Prostate gland (tissue), 2 donors: ENCODE results near the gene ATP6V1F.

Experiments
- POLR2A ChIP-seq: fragments of 450-650 bp; IDR thresholded peaks from one replicate; pipeline ENCODE4 v1.6.1; 2016; ENCODE audit warnings: antibody characterized with exemption, mild to moderate bottlenecking
- POLR2AphosphoS5 ChIP-seq: sonication (generic); formaldehyde crosslinking; IDR thresholded peaks from one replicate; pipeline ENCODE4 v1.6.1; 2017; ENCODE audit warnings: antibody characterized with exemption
- TF ChIP-seq, protein P1 (sequence below), 4 experiments: fragments of 200-600 bp in 2 of 4; fragments of 450-650 bp in 2 of 4; sonication (generic) in 2 of 4; IDR thresholded peaks; 1 replicate in 3 of 4; 2 replicates in 1 of 4; pipeline ENCODE4 v1.5.1; 2016 to 2019; ENCODE audit warnings: antibody characterized with exemption in 4 of 4, mild to moderate bottlenecking in 2 of 4, moderate library complexity in 2 of 4

DNA sequence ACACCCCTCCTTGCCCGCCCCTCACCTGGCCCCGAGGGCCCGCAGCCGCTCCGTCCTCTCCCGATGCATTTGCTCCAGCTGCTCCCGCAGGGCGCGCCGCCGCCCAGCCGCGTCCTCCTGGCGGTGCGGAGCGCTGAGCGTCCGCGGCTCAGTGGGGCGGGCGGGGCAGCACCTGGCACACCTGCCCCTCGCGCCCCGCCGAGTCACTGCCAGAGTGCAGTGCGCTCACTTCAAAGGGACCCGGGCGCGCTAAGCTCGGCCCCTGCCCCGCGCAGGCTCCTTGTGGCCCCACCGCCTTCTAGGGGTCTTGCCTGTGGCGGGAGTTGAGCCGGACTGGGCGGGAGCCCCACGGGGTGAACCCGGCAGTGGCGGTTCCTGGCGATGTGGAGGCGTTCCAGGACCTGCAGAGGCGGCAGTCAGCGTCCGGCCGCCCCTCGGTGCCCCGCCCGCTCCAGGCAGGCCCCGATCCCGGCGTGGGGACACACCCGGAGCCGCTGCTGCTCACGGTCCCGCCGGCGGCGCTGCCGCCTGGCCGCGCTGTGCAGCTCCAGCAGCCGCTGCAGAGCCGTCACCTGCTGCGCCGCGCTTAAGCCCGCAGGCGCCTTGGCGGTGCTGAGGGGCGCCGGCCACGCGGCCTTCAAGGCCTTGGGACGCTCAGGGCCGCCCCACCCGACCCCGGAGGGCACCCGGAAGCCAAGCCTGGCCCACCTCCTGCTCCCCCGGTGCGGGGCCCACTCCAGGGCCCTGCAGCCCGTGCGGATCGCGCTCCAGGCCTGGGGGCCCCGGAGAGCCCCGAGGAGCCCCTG is 6.7 kb downstream of the ATP6V1F start:
- TF ChIP-seq, protein P1, sequence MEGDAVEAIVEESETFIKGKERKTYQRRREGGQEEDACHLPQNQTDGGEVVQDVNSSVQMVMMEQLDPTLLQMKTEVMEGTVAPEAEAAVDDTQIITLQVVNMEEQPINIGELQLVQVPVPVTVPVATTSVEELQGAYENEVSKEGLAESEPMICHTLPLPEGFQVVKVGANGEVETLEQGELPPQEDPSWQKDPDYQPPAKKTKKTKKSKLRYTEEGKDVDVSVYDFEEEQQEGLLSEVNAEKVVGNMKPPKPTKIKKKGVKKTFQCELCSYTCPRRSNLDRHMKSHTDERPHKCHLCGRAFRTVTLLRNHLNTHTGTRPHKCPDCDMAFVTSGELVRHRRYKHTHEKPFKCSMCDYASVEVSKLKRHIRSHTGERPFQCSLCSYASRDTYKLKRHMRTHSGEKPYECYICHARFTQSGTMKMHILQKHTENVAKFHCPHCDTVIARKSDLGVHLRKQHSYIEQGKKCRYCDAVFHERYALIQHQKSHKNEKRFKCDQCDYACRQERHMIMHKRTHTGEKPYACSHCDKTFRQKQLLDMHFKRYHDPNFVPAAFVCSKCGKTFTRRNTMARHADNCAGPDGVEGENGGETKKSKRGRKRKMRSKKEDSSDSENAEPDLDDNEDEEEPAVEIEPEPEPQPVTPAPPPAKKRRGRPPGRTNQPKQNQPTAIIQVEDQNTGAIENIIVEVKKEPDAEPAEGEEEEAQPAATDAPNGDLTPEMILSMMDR (IDR thresholded peaks at IDR 0.05): peak in 1 of 4 experiments; percentile 34
- no peak for TF ChIP-seq POLR2A
- TF ChIP-seq POLR2AphosphoS5: no peak
